OCI-LY3 (cell line): ENCODE measurements around the gene NCBP1.

ENCODE experiments used
- H2AFZ ChIP-seq: fragments of 200-600, 300-600 bp; shearing (Covaris generic); 2 replicates; pipeline ENCODE4 v1.6.0; 2014; ENCODE audit warnings: antibody characterized with exemption, low read depth, low read length
- H3K27ac ChIP-seq: fragments of 200-600, 300-600 bp; sonication (generic); 2 replicates; pipeline ENCODE4 v1.5.1; 2014; ENCODE audit warnings: mild to moderate bottlenecking, low read length, moderate library complexity, mixed read lengths
- H3K27me3 ChIP-seq: fragments of 200-600, 300-600 bp; sonication (generic); 2 replicates; pipeline ENCODE4 v1.6.1; 2014; ENCODE audit warnings: low read depth, low read length, mixed read lengths
- H3K36me3 ChIP-seq: fragments of 200-600, 300-600 bp; sonication (generic); replicated peaks from 2 replicates; pipeline ENCODE3; 2014; ENCODE audit warnings: low read depth, low read length, mixed read lengths
- H3K4me1 ChIP-seq: fragments of 300-600, 200-600 bp; sonication (generic); 2 replicates; pipeline ENCODE4 v1.6.1; 2014; ENCODE audit warnings: low read length, mixed read lengths
- H3K4me2 ChIP-seq: fragments of 200-600, 300-600 bp; sonication (generic); 2 replicates; pipeline ENCODE4 v1.6.1; 2014; ENCODE audit warnings: low read length, mixed read lengths
- H3K4me3 ChIP-seq: fragments of 300-600, 200-600 bp; sonication (generic); 2 replicates; pipeline ENCODE4 v1.5.1; 2014; ENCODE audit warnings: antibody characterized with exemption, mild to moderate bottlenecking, low read length, moderate library complexity
- H3K79me2 ChIP-seq: fragments of 300-600, 200-600 bp; shearing (Covaris generic); 2 replicates; pipeline ENCODE4 v1.6.1; 2014; ENCODE audit warnings: mild to moderate bottlenecking, low read length, mixed read lengths
- H3K9ac ChIP-seq: fragments of 300-600, 200-600 bp; shearing (Covaris generic); 2 replicates; pipeline ENCODE4 v1.6.0; 2014; ENCODE audit warnings: mild to moderate bottlenecking, low read length, moderate library complexity
- H3K9me3 ChIP-seq: fragments of 200-600, 300-600 bp; shearing (Covaris generic); 2 replicates; pipeline ENCODE4 v1.6.1; 2014; ENCODE audit warnings: low read length, mixed read lengths; ENCODE audit not compliant: insufficient read depth
- H4K20me1 ChIP-seq: fragments of 200-600, 300-600 bp; sonication (generic); 2 replicates; pipeline ENCODE4 v1.6.1; 2016; ENCODE audit warnings: low read length, mixed read lengths; ENCODE audit not compliant: insufficient read depth
- CTCF ChIP-seq: fragments of 200-600, 300-600 bp; sonication (generic); IDR thresholded peaks from 2 replicates; pipeline ENCODE4 v1.5.1; 2014; ENCODE audit warnings: antibody characterized with exemption, low read length, low read depth
- EZH2phosphoT487 ChIP-seq: fragments of 200-600 bp; shearing (Covaris generic); IDR thresholded peaks from 2 replicates; pipeline ENCODE4 v1.6.1; 2018; ENCODE audit warnings: antibody characterized with exemption, mixed run types, low read depth

NCBP1 gene

GRCh38 chr9:97666907-97667686 lies 33.5 kb downstream of the NCBP1 start:
- H3K27ac ChIP-seq: no peak overlapping the region
- no peaks in the 10 kb centered on the region for H3K79me2 ChIP-seq
- no peaks in the 10 kb centered on the region for H4K20me1 ChIP-seq
- H3K36me3 ChIP-seq: peaks cover 84% of the 10 kb centered on the region
- no peaks in the 10 kb centered on the region for H3K4me1 ChIP-seq
- H2AFZ ChIP-seq: no peak overlapping the region
- no peak overlapping the region for H3K4me2 ChIP-seq
- no peaks in the 10 kb centered on the region for H3K27me3 ChIP-seq
- H3K9ac ChIP-seq: no peak overlapping the region
- no peak for TF ChIP-seq CTCF
- TF ChIP-seq EZH2phosphoT487: no peak
- no peaks in the 10 kb centered on the region for H3K9me3 ChIP-seq
- H3K4me3 ChIP-seq: no peak overlapping the region

DNA sequence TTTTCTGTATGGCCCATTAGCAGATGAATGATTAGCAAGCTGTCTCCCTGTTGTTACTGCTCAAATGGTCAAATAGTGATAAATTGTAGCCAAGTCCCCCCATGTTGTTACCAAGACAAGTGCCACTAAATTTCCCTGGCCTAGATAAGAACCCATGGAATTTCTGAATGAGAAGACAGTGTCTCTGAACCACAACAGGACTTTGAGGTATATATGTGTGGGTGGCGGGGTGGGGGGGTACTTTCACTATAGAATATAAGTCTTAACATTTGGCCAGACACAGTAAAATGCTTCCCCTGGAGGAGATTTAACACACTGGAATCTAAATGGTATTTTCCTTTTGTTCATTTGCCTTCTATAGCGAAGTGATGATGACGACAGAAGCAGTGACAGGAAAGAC lies 34.9 kb downstream of the NCBP1 start:
- Histone ChIP-seq H3K9ac (no peak overlapping the region), H3K4me2 (no peak overlapping the region), H3K9me3 (no peaks in the 10 kb centered on the region), H3K79me2 (no peaks in the 10 kb centered on the region), H3K4me1 (no peaks in the 10 kb centered on the region), H3K36me3 (peaks cover 80% of the 10 kb centered on the region), H3K4me3 (no peak overlapping the region), H4K20me1 (no peaks in the 10 kb centered on the region), H3K27me3 (no peaks in the 10 kb centered on the region), H3K27ac (no peak overlapping the region), H2AFZ (no peak overlapping the region)
- TF ChIP-seq CTCF: no peak
- no peak for TF ChIP-seq EZH2phosphoT487

- peaks cover 86% of the 10 kb centered on the region for H3K36me3 ChIP-seq
- no peak overlapping the region for H2AFZ ChIP-seq
Observed at GRCh38 chr9:97670586-97670985, 37.0 kb downstream of the NCBP1 start.

GRCh38 chr9:97672403-97672802 lies 38.8 kb downstream of the NCBP1 start:
- Histone ChIP-seq H3K4me1 (no peaks in the 10 kb centered on the region), H3K4me3 (no peak overlapping the region), H3K27ac (no peak overlapping the region), H3K79me2 (no peaks in the 10 kb centered on the region), H2AFZ (no peak overlapping the region), H3K9ac (no peak overlapping the region), H3K9me3 (no peaks in the 10 kb centered on the region), H3K36me3 (peaks cover 81% of the 10 kb centered on the region), H4K20me1 (no peaks in the 10 kb centered on the region), H3K27me3 (no peaks in the 10 kb centered on the region), H3K4me2 (no peak overlapping the region)
- TF ChIP-seq CTCF (no peak), EZH2phosphoT487 (no peak)

More at GRCh38 chr9:97670586-97670985, 37.0 kb downstream of the NCBP1 start:
- H3K27ac ChIP-seq: no peak overlapping the region
- H3K4me1 ChIP-seq: no peaks in the 10 kb centered on the region
- TF ChIP-seq EZH2phosphoT487 (no peak), CTCF (no peak)
- H3K27me3 ChIP-seq: no peaks in the 10 kb centered on the region
- H3K4me2 ChIP-seq: no peak overlapping the region
- H4K20me1 ChIP-seq: no peaks in the 10 kb centered on the region
- no peaks in the 10 kb centered on the region for H3K79me2 ChIP-seq
- no peaks in the 10 kb centered on the region for H3K9me3 ChIP-seq
- no peak overlapping the region for H3K9ac ChIP-seq
- H3K4me3 ChIP-seq: no peak overlapping the region
